ENCODE data around the gene TAS2R42.

TAS2R42 gene

GRCh38 chr12:11144297-11144696 lies 42.4 kb downstream of the TAS2R42 start:
- no peak for DNase-seq (ENCODE audit: low read depth in 2 of 2)

GRCh38 chr12:11143352-11143751 lies 43.4 kb downstream of the TAS2R42 start:
- no peak for DNase-seq (ENCODE audit: low read depth in 2 of 2)

- no peak for DNase-seq (ENCODE audit: low read depth in 2 of 2)
Measured at GRCh38 chr12:11136075-11136474, 50.7 kb downstream of the TAS2R42 start.

Data from stimulated activated CD8-positive, alpha-beta memory T cell treated with anti-CD3 and anti-CD28 coated beads, Interleukin-7, amount 100 ng/mL, for 4 hours (primary cell).